ENCODE data around the gene NPAS2.

DNA sequence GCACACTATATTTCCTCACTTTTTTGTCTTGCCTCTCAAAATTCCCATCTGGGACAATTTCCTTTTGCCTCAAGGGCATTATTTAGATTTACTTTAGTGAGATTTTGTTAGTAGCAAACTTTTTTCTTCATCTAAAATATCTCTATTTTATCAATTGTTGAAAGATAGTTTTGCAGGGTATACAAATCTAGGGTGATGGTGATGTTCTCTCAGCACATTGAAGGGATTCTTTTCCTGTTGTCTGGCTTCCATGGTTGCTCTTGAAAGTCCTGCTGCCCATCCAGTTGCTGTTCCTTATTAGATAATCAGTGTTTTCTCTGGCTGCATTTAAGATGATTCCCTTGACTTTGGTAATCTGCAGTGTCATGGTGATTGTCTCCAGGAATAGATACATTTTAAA, 48.1 kb downstream of the NPAS2 start:
- TF ChIP-seq, protein P1, sequence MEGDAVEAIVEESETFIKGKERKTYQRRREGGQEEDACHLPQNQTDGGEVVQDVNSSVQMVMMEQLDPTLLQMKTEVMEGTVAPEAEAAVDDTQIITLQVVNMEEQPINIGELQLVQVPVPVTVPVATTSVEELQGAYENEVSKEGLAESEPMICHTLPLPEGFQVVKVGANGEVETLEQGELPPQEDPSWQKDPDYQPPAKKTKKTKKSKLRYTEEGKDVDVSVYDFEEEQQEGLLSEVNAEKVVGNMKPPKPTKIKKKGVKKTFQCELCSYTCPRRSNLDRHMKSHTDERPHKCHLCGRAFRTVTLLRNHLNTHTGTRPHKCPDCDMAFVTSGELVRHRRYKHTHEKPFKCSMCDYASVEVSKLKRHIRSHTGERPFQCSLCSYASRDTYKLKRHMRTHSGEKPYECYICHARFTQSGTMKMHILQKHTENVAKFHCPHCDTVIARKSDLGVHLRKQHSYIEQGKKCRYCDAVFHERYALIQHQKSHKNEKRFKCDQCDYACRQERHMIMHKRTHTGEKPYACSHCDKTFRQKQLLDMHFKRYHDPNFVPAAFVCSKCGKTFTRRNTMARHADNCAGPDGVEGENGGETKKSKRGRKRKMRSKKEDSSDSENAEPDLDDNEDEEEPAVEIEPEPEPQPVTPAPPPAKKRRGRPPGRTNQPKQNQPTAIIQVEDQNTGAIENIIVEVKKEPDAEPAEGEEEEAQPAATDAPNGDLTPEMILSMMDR (IDR thresholded peaks at IDR 0.05): no peak
- TF ChIP-seq POLR2AphosphoS5 (IDR thresholded peaks at IDR 0.05): no peak
- TF ChIP-seq POLR2A (IDR thresholded peaks at IDR 0.05): no peak
